Mesendoderm (in vitro differentiated cells): ENCODE measurements around the gene TNKS2.
"Not testable (repeated sequence)": the region's sequence is repeated elsewhere in the genome, so short reads cannot be mapped to it uniquely, and the experiment has no call there.

Source experiments
- DNase-seq: peaks from one replicate; pipeline ENCODE4 v3.0.0; 2013
- H2AK5ac ChIP-seq: 2 replicates; pipeline ENCODE4 v1.6.1; 2013; ENCODE audit warnings: low read length, inconsistent platforms
- H2BK120ac ChIP-seq: 2 replicates; pipeline ENCODE4 v1.6.1; 2013; ENCODE audit warnings: low read depth, mild to moderate bottlenecking, low read length, moderate library complexity, mixed read lengths
- H2BK15ac ChIP-seq: replicated peaks from 2 replicates; pipeline ENCODE4 v1.6.1; 2013; ENCODE audit warnings: low read depth, mild to moderate bottlenecking, moderate library complexity
- H2BK5ac ChIP-seq: 2 replicates; pipeline ENCODE4 v1.6.1; 2013; ENCODE audit warnings: low read length, inconsistent platforms
- H3K18ac ChIP-seq: 2 replicates; pipeline ENCODE4 v1.6.1; 2013; ENCODE audit warnings: mild to moderate bottlenecking, low read length, mixed read lengths
- H3K23ac ChIP-seq: one replicate; pipeline ENCODE4 v1.6.1; 2013; ENCODE audit warnings: low read length
- H3K27ac ChIP-seq: 2 replicates; pipeline ENCODE4 v1.5.1; 2013; ENCODE audit warnings: low read depth, mild to moderate bottlenecking, inconsistent platforms, low read length, moderate library complexity
- H3K27me3 ChIP-seq: 2 replicates; pipeline ENCODE4 v1.6.1; 2013; ENCODE audit warnings: low read length, control low read depth, mild to moderate bottlenecking, inconsistent platforms; ENCODE audit not compliant: insufficient read depth, poor library complexity
- H3K36me3 ChIP-seq: 2 replicates; pipeline ENCODE4 v1.6.1; 2013; ENCODE audit warnings: low read length, inconsistent platforms; ENCODE audit not compliant: control insufficient read depth, insufficient read depth
- H3K4ac ChIP-seq: one replicate; pipeline ENCODE4 v1.6.1; 2013; ENCODE audit warnings: low read depth, mild to moderate bottlenecking, low read length, moderate library complexity
- H3K4me1 ChIP-seq: 2 replicates; pipeline ENCODE4 v1.6.1; 2013; ENCODE audit warnings: low read depth, low read length, inconsistent platforms; ENCODE audit not compliant: control insufficient read depth
- H3K4me2 ChIP-seq: 2 replicates; pipeline ENCODE4 v1.6.1; 2013; ENCODE audit warnings: low read length
- H3K4me3 ChIP-seq: 2 replicates; pipeline ENCODE4 v1.5.1; 2013; ENCODE audit warnings: mild to moderate bottlenecking, low read length
- H3K56ac ChIP-seq: one replicate; pipeline ENCODE4 v1.6.1; 2013; ENCODE audit warnings: low read length
- H3K79me1 ChIP-seq: 2 replicates; pipeline ENCODE4 v1.6.1; 2013; ENCODE audit warnings: low read length, inconsistent platforms
- H3K79me2 ChIP-seq: 2 replicates; pipeline ENCODE4 v1.6.1; 2013; ENCODE audit warnings: mild to moderate bottlenecking, low read length; ENCODE audit not compliant: control insufficient read depth, insufficient read depth
- H3K9ac ChIP-seq: 2 replicates; pipeline ENCODE4 v1.6.1; 2013; ENCODE audit warnings: low read length, inconsistent platforms
- H4K5ac ChIP-seq: one replicate; pipeline ENCODE4 v1.6.1; 2013; ENCODE audit warnings: low read length
- H4K8ac ChIP-seq: one replicate; pipeline ENCODE4 v1.6.1; 2013; ENCODE audit warnings: low read depth, mild to moderate bottlenecking, control low read depth, low read length, moderate library complexity
- WGBS: extraction: QIAGEN DNeasy Blood & Tissue Kit; methylation state at CpG from one replicate; pipeline ENCODE4 v1.1.7; 2013; ENCODE audit warnings: low lambda C conversion rate, missing lambda C conversion rate; ENCODE audit not compliant: insufficient coverage; ENCODE audit errors: extremely low coverage; 5-methylcytosine and 5-hydroxymethylcytosine counted together

TNKS2 gene

GRCh38 chr10:91803386-91804125, 5.3 kb downstream of the TNKS2 start:
- H3K18ac ChIP-seq = no peak overlapping the region
- no peak overlapping the region for H3K4me3 ChIP-seq
- WGBS = no CpG with 5 or more reads among the region's 3 CpGs
- DNase-seq = no peak
- H3K9ac ChIP-seq = no peak overlapping the region
- no peak overlapping the region for H3K27ac ChIP-seq
- no peak overlapping the region for H3K56ac ChIP-seq
- peaks cover 72% of the 10 kb centered on the region for H3K79me2 ChIP-seq
- no peak overlapping the region for H2AK5ac ChIP-seq
- H3K4me1 ChIP-seq = peaks cover 2% of the 10 kb centered on the region
- H3K4ac ChIP-seq = no peak overlapping the region
- H2BK15ac ChIP-seq = no peak overlapping the region
- H2BK5ac ChIP-seq = no peak overlapping the region
- H3K36me3 ChIP-seq = no peaks in the 10 kb centered on the region
- H3K23ac ChIP-seq = no peak overlapping the region
- H4K8ac ChIP-seq = no peak overlapping the region
- no peaks in the 10 kb centered on the region for H3K27me3 ChIP-seq
- H4K5ac ChIP-seq = no peak overlapping the region
- peaks cover 14% of the 10 kb centered on the region for H3K79me1 ChIP-seq
- no peak overlapping the region for H3K4me2 ChIP-seq
- no peak overlapping the region for H2BK120ac ChIP-seq

- Histone ChIP-seq H3K27ac (no peak overlapping the region), H2BK5ac (no peak overlapping the region), H3K9ac (no peak overlapping the region), H3K23ac (no peak overlapping the region), H3K27me3 (no peaks in the 10 kb centered on the region), H2AK5ac (no peak overlapping the region), H2BK15ac (no peak overlapping the region), H2BK120ac (no peak overlapping the region), H3K18ac (no peak overlapping the region), H3K36me3 (no peaks in the 10 kb centered on the region), H3K4ac (no peak overlapping the region), H4K5ac (no peak overlapping the region), H3K4me3 (no peak overlapping the region), H4K8ac (no peak overlapping the region), H3K56ac (no peak overlapping the region), H3K79me1 (peaks cover 14% of the 10 kb centered on the region), H3K4me2 (no peak overlapping the region), H3K79me2 (peaks cover 69% of the 10 kb centered on the region), H3K4me1 (peaks cover 2% of the 10 kb centered on the region)
- DNase-seq = no peak
These were observed 5.9 kb downstream of the TNKS2 start for GRCh38 chr10:91804126-91804510.

GRCh38 chr10:91805110-91805838, 7.0 kb downstream of the TNKS2 start:
- no peak overlapping the region for H3K23ac ChIP-seq
- no peak overlapping the region for H4K5ac ChIP-seq
- peaks cover 14% of the 10 kb centered on the region for H3K79me1 ChIP-seq
- peaks cover 63% of the 10 kb centered on the region for H3K79me2 ChIP-seq
- no peak overlapping the region for H2BK15ac ChIP-seq
- H3K4me1 ChIP-seq = no peaks in the 10 kb centered on the region
- H3K36me3 ChIP-seq = no peaks in the 10 kb centered on the region
- WGBS = no CpG with 5 or more reads among the region's 2 CpGs
- no peak overlapping the region for H3K9ac ChIP-seq
- DNase-seq = no peak
- H3K27me3 ChIP-seq = no peaks in the 10 kb centered on the region
- H3K4ac ChIP-seq = no peak overlapping the region
- H3K27ac ChIP-seq = no peak overlapping the region
- H4K8ac ChIP-seq = no peak overlapping the region
- H2BK5ac ChIP-seq = no peak overlapping the region
- no peak overlapping the region for H3K4me2 ChIP-seq
- H2AK5ac ChIP-seq = no peak overlapping the region
- no peak overlapping the region for H3K4me3 ChIP-seq
- H3K18ac ChIP-seq = no peak overlapping the region
- H2BK120ac ChIP-seq = no peak overlapping the region
- no peak overlapping the region for H3K56ac ChIP-seq

DNA sequence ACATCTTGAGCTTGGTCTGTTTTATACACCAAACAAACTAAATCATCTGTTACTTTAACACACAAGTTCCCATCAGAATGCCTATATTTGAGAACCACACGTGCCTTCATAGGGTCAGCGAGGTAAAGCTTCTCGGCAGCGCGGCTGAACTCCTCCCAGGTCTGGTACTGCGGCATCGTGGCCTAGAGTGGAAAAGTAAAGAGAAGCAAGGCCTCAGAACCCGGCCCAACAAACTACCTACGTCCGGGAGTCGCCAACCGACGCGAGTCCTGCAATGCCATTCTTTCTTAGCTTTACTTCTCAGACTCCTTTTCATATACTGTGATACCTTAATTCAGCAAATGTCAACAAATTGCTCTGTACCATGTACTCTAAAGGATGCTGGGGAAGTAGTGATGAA, 9.0 kb downstream of the TNKS2 start:
- not testable (repeated sequence) for H3K4me3 ChIP-seq, H2BK5ac ChIP-seq, H3K4me2 ChIP-seq, H3K27me3 ChIP-seq, H4K8ac ChIP-seq, H2AK5ac ChIP-seq, H3K27ac ChIP-seq, H3K56ac ChIP-seq, H2BK15ac ChIP-seq, H2BK120ac ChIP-seq, H3K4ac ChIP-seq, H3K4me1 ChIP-seq, H3K18ac ChIP-seq, H4K5ac ChIP-seq, H3K23ac ChIP-seq, DNase-seq, H3K9ac ChIP-seq, H3K36me3 ChIP-seq
- Histone ChIP-seq H3K79me1 (peaks cover 16% of the 10 kb centered on the region), H3K79me2 (peaks cover 49% of the 10 kb centered on the region)
- WGBS = no CpG with 5 or more reads among the region's 14 CpGs

DNA sequence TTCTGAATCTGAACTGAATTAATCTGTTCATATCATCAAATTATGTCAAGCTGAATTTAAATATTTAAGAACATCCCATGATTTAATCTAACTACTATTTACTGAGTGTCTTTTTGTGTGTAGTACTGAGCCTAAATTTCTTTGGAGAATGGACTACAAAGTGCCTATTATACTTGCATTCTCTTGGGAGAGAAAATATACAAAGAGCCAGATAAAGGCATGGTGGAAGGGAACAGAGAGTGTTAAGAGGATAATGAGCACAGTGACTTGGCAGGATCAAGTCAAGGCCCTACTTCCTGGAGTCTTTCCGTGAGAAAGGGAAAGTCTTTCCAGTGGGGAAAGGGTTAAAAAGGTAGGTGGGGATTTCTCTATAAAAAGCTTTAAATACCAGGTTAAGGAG, 15.0 kb downstream of the TNKS2 start:
- Histone ChIP-seq H3K36me3 (peaks cover 5% of the 10 kb centered on the region), H3K56ac (no peak overlapping the region), H2BK120ac (no peak overlapping the region), H3K4me3 (no peak overlapping the region), H3K27me3 (no peaks in the 10 kb centered on the region), H2BK5ac (no peak overlapping the region), H3K79me2 (peaks cover 18% of the 10 kb centered on the region), H3K4me2 (no peak overlapping the region), H3K23ac (no peak overlapping the region), H3K79me1 (peaks cover 8% of the 10 kb centered on the region), H4K5ac (no peak overlapping the region), H3K4me1 (no peaks in the 10 kb centered on the region), H3K27ac (no peak overlapping the region), H3K18ac (no peak overlapping the region), H3K4ac (no peak overlapping the region), H4K8ac (no peak overlapping the region), H2AK5ac (no peak overlapping the region), H3K9ac (no peak overlapping the region), H2BK15ac (no peak overlapping the region)
- DNase-seq = no peak
- no CpG with 5 or more reads among the region's 1 CpG for WGBS
